GM04504 (cell line): ENCODE results near the gene FANCL.
"Not testable (repeated sequence)": the region's sequence is repeated elsewhere in the genome, so short reads cannot be mapped to it uniquely, and the experiment has no call there.

Source experiments
- DNase-seq: peaks from one replicate; pipeline ENCODE4 v3.0.0-alpha.2; 2012; ENCODE audit warnings: low read depth

The FANCL gene

GRCh38 chr2:58145769-58146168, 95.4 kb downstream of the FANCL start:
- DNase-seq, result not testable (repeated sequence)

DNA sequence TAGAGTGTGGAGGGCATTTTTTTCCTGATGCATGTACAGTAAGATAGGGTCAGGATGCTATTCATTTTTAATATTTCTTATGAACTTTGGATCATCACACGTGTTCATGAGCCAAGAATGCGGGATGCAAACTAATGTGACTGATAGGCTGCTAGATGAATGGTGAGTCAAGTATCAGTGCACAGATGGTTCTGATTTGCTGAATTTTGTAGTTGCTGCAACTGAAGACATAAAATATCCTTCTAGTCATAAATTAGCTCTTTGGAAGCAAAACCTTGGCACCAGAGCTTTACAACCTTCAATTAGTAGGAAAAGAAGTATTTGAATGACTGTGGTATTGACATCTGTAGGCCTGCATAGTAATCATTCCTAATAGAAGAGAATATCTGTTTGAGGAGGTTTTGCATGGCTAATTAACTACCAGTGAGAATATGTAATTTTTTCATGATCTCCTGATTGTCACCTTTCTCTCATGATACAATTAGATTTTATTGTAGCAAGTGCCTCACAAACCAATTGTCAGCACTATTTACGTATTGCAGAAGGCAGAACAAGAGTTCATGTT, 100.5 kb downstream of the FANCL start:
- DNase-seq, result peak; percentile 79

GRCh38 chr2:58138396-58139030, 102.6 kb downstream of the FANCL start:
- no peak for DNase-seq

DNA sequence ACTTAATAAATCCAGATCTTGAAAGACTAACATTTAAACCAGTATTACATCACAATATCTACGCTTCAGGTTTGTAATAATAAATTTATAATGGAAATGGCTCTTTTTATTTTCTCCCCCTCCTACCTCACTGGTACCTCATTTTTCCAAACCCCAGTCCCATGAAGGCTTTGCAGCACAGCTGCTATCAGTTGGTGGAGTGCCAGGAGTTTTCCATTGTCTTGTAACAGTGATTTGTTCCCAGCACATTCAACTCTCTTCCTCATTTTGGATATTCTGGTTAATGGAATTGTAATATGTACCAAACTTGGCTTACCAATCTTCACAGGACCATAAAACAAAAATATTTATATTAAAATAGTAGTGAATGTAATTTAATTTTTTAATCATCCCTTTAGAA, 103.3 kb downstream of the FANCL start:
- DNase-seq, result no peak

GRCh38 chr2:58137221-58137620, 103.9 kb downstream of the FANCL start:
- DNase-seq, result peak; percentile 35

GRCh38 chr2:58135861-58136260, 105.3 kb downstream of the FANCL start:
- DNase-seq, result no peak

- DNase-seq, result no peak
Measured at GRCh38 chr2:58133395-58133794, 107.7 kb downstream of the FANCL start.

DNA sequence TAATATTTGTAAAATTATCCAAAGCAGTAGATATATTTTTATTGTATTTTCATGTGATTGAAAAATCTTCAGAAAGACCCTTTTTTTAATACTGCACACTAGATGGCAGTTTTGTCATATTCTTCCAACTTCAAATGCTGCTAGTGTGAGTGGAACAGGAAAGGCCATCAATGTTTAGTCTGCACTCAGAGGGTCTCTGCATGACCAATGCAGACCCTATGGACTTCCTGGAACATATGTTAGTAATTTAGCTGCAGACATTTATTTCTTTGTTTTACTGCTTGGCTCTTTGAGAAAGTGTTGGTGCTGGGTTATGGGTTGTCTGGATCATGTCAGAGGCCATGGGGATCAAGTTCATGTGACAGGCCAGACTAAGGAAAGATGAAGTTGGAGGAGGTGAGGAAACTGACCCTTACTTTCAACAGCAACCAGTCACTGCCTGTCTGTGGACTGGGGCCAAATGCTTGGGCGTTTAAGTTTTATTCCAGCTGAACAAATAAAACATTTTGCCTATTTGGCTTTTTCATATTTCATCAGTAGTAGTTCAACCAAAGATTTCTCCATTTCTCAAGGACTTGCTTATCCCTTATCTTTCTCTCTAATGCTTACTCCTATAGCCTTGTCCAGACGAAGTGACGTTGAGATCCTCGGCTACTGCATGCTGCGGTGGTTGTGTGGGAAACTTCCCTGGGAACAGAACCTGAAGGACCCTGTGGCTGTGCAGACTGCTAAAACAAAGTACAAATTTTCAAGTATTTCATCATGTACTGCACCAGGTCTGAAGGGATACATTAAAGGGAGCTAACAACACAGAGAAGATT, 109.7 kb downstream of the FANCL start:
- DNase-seq, result no peak

- DNase-seq, result no peak
Measured at GRCh38 chr2:58130238-58130637, 110.9 kb downstream of the FANCL start.

DNA sequence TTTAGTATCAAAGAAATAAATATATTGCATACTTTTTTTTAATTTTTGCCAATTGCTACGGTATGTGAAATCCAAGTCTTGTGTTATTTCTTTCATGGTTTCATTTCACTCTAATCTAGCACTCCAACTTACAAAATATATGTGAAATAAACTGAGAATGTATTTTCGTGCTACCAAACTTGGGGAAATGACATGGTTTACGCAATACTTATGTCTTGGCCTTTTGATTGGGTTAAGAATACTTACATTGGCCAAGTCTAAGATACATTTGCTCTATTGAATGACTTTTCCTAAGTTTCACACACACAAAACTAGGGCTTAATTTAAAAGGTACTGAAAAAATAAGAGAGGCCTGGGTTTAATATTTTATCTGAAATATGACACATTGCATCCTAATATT, 114.0 kb downstream of the FANCL start:
- no peak for DNase-seq

DNA sequence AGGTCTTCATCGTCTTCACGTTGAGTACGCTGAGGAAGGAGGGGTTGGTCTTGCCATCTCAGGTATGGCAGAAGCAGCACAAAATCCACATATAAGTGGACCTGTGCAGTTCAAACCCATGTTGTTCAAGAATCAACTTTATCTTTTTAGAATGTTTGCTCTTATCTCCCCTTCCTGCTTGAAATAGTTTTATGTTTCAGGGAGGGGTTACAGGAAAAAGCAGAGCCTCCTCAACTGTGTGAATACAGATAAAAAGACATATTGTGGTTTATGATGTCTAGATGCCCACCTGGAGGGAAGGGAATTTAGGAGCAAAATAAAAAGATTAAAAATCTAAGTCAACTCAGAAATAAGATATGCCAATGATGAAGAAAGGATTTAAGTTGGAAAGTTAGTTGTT, 118.6 kb downstream of the FANCL start:
- no peak for DNase-seq

DNA sequence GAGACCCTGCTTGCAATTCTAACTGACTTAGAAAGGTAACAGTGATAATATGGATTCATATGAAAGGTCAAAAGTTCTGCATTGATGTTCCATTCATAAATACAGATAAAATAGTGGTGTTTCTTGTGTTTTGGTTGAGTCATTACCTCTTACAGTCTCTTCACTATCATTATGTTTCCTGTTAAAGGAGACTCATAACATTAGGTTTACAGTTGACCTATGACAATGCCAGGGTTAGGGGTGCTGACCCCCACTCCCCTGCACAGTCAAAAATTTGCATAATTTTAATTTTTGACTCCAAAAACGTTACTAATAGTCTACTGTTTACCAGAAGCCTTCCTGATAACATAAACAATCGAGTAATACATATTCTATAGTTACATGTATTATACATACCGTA, 119.1 kb downstream of the FANCL start:
- no peak for DNase-seq

DNA sequence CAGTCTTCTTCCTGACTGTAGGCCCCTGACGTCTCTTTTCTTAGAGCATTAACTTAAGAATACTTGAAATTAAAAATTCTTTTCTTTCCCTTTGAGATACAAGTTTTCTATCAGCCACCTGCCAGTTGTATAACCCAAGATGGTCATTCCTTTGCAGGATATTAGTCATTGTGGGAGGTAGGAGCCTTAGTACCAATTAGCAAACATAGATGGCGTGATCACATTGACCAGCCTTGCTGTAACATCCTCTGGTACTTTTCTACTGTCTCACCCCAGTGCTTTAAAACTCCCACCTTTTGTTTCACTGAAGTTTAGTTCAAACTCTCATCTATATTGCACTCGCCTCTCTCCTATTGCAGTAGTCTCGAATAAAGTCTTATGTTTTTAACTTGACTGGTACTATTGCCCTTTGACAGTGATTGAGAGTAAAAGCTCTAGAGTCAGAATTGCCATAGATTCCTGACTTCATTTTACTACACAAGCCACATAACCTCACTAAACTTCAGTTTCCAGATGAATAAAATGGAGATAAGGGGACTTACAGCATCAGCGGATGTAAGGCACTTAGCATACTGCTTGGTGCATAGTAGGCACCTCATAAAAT, 120.4 kb downstream of the FANCL start:
- DNase-seq, result no peak

DNA sequence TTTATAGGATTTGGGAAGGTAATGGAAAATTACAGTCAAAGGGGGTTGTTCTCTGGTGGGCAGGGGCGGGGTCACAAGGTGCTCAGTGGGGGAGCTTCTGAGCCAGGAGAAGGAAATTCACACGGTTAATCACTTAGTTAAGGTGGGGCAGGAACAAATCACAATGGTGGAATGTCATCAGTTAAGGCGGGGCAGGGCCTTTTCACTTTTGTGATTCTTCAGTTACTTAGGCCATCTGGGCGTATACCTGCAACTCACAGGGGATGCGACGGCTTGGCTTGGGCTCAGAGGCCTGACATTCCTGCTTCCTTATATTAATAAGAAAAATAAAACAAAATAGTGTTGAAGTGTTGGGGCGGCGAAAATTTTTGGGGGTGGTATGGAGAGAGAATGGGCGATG, 127.6 kb downstream of the FANCL start:
- DNase-seq, result not testable (repeated sequence)

DNA sequence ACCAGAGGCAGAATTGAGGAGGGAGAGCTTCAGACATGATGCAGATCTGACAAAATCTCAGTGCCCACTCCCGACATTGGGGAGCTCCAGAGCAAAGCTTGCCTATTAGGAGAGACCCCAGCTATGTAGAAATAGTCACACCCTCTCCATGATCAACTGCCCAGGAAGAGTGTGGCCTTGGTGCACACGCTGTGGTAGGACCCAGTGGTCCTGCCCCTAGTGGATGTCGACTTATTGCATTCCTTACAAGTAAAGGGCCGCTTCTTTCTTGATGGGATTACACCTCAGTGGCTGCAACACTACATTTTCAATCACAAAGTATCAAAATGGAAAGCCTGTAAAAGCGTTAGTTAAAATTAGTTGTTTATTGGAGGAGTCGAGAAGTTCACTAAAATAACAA, 130.4 kb downstream of the FANCL start:
- no peak for DNase-seq

- DNase-seq, result no peak
Measured at GRCh38 chr2:58109481-58109880, 131.6 kb downstream of the FANCL start.
